CD4-positive, alpha-beta T cell (primary cell): ENCODE measurements around the gene GLTP. TPM values are rescaled to one million over a fixed set of nuclear protein-coding genes. Genes with fewer than 3 reads are reported as not detected.

Experiments used
- ATAC-seq: fragments of 200-7000 bp; cut with Tn5 transposase; one replicate; pipeline ENCODE4 v1.10.0; 2022; ENCODE audit warnings: mild to moderate bottlenecking; ENCODE audit not compliant: poor library complexity
- CTCF ChIA-PET: fragments of 350-600 bp; sonication (Branson Sonifier 250); formaldehyde crosslinking; loops from one replicate; lab custom pipeline; 2021; ENCODE audit warnings: antibody characterized with exemption, inconsistent platforms; lab: Charles Lee
- POLR2A ChIA-PET: fragments of 350-600 bp; sonication (Branson Sonifier 250); formaldehyde crosslinking; loops from one replicate; lab custom pipeline; 2021; ENCODE audit warnings: antibody characterized with exemption, inconsistent platforms; lab: Charles Lee
- DNase-seq, 14 experiments: peaks; one replicate each; pipeline ENCODE4 v3.0.0-alpha.2; 2013 to 2020; ENCODE audit warnings: mixed read lengths in 2 of 14
- H3K27ac ChIP-seq, 2 donors: one replicate each; pipeline versions ENCODE4 v1.5.1 to v1.7.0; 2013; ENCODE audit warnings: low read length in 2 of 2, low read depth in 1 of 2, mild to moderate bottlenecking in 1 of 2
- H3K27me3 ChIP-seq, 2 experiments: 1 replicate in 1 of 2; 2 replicates in 1 of 2; pipeline versions ENCODE4 v1.6.1 to v1.7.0; 2013; ENCODE audit warnings: low read length in 2 of 2, control low read depth in 1 of 2, mild to moderate bottlenecking in 1 of 2, moderate library complexity in 1 of 2; ENCODE audit not compliant: insufficient read depth in 2 of 2, control insufficient read depth in 1 of 2
- H3K36me3 ChIP-seq: one replicate; pipeline ENCODE4 v1.6.1; 2013; ENCODE audit warnings: low read length, control low read depth; ENCODE audit not compliant: insufficient read depth
- H3K4me1 ChIP-seq: one replicate; pipeline ENCODE4 v1.6.1; 2013; ENCODE audit warnings: low read length, control low read depth; ENCODE audit not compliant: insufficient read depth
- H3K4me3 ChIP-seq: one replicate; pipeline ENCODE4 v1.5.1; 2013; ENCODE audit warnings: mild to moderate bottlenecking, low read length, moderate library complexity
- H3K9me3 ChIP-seq, 2 experiments: 1 replicate in 1 of 2; 2 replicates in 1 of 2; pipeline versions ENCODE4 v1.6.1 to v1.7.0; 2013; ENCODE audit warnings: low read length in 2 of 2, mild to moderate bottlenecking in 2 of 2, control low read depth in 1 of 2, moderate library complexity in 1 of 2; ENCODE audit not compliant: control insufficient read depth in 1 of 2, insufficient read depth in 1 of 2
- H3K27ac Mint-ChIP-seq: one replicate; pipeline ENCODE4 v1.8.0; 2020; ENCODE audit warnings: mixed read lengths
- H3K27me3 Mint-ChIP-seq: one replicate; pipeline ENCODE4 v1.8.0; 2021; ENCODE audit warnings: mixed read lengths
- H3K36me3 Mint-ChIP-seq: one replicate; pipeline ENCODE4 v1.8.0; 2021; ENCODE audit warnings: low read depth, mixed read lengths
- H3K4me1 Mint-ChIP-seq: one replicate; pipeline ENCODE4 v1.8.0; 2021; ENCODE audit warnings: low read depth, mixed read lengths
- H3K4me3 Mint-ChIP-seq: one replicate; pipeline ENCODE4 v1.8.0; 2020; ENCODE audit warnings: mild to moderate bottlenecking, mixed read lengths
- H3K9me3 Mint-ChIP-seq: one replicate; pipeline ENCODE4 v1.8.0; 2020; ENCODE audit warnings: mixed read lengths
- CTCF ChIP-seq: fragments of 200-600 bp; IDR thresholded peaks from one replicate; pipeline ENCODE4 v1.8.0; 2022; ENCODE audit warnings: antibody characterized with exemption, mild to moderate bottlenecking
- intact Hi-C, 2 experiments: fragments of 100-400 bp; cut with DNase I in 1 of 2; cut with micrococcal nuclease in 1 of 2; formaldehyde crosslinking; loops; one replicate each; pipeline versions ENCODE4 v1.15.1 to v1.9.0; 2023 to 2025; cut with DNase I, micrococcal nuclease
- total RNA-seq, 174 experiments: library from RNA in 2 of 174; stranded (reverse) in 2 of 174; gene quantifications; one replicate each; pipeline ENCODE4 v1.2.3 and lab custom pipeline; 2021 to 2026

The GLTP gene
- total RNA-seq, 2 experiments from 2014 or later, result 24.8 to 25.2 TPM

GRCh38 chr12:109845824-109846205, 34.5 kb downstream of the GLTP start:
- POLR2A ChIA-PET, result no interaction called here
- Mint-ChIP-seq H3K9me3 (no peaks in the 10 kb centered on the region), H3K36me3 (peaks cover under 1% of the 10 kb centered on the region), H3K4me1 (no peaks in the 10 kb centered on the region), H3K4me3 (no peak overlapping the region), H3K27me3 (no peaks in the 10 kb centered on the region), H3K27ac (no peak overlapping the region)
- CTCF ChIA-PET, result interaction anchor here (0.5 to 1.7 kb wide), 18 partner anchors 8 to 252 kb away, joined by 3 to 20 read pairs (median 4); no protein-coding TSS in a partner anchor
- H3K27ac ChIP-seq, result no peak overlapping the region
- no peak for TF ChIP-seq CTCF
- intact Hi-C loops, result loop anchor here (1.0 to 5.0 kb wide), 3 partner anchors 41 to 327 kb away; no protein-coding TSS in a partner anchor
- no peaks in the 10 kb centered on the region for H3K36me3 ChIP-seq
- DNase-seq (no peak), ATAC-seq (no peak)
- peaks cover 8% of the 10 kb centered on the region for H3K4me1 ChIP-seq
- no peaks in the 10 kb centered on the region for H3K27me3 ChIP-seq
- no peak overlapping the region for H3K4me3 ChIP-seq
- no peaks in the 10 kb centered on the region for H3K9me3 ChIP-seq

GRCh38 chr12:109844983-109845823, 35.1 kb downstream of the GLTP start:
- Histone ChIP-seq H3K27ac (no peak overlapping the region), H3K27me3 (no peaks in the 10 kb centered on the region), H3K9me3 (no peaks in the 10 kb centered on the region), H3K4me1 (peaks cover 8% of the 10 kb centered on the region), H3K36me3 (no peaks in the 10 kb centered on the region), H3K4me3 (peak overlapping the region; percentile 28)
- H3K27me3 Mint-ChIP-seq, result no peaks in the 10 kb centered on the region
- ChIA-PET POLR2A (no interaction called here), CTCF (interaction anchor here (0.5 to 1.7 kb wide), 21 partner anchors 8 to 412 kb away, joined by 3 to 20 read pairs (median 4); no protein-coding TSS in a partner anchor)
- DNase-seq, result peak; percentile 70 to 93 (median 84)
- no peaks in the 10 kb centered on the region for H3K4me1 Mint-ChIP-seq
- peak; percentile 98 for ATAC-seq
- TF ChIP-seq CTCF, result peak; percentile 93
- no peaks in the 10 kb centered on the region for H3K9me3 Mint-ChIP-seq
- H3K36me3 Mint-ChIP-seq, result no peaks in the 10 kb centered on the region
- peak overlapping the region; percentile 48 for H3K4me3 Mint-ChIP-seq
- intact Hi-C loops, result loop anchor here (1.0 to 5.0 kb wide), 3 partner anchors 40 to 326 kb away; no protein-coding TSS in a partner anchor
- no peak overlapping the region for H3K27ac Mint-ChIP-seq

- Mint-ChIP-seq H3K9me3 (no peaks in the 10 kb centered on the region), H3K36me3 (no peaks in the 10 kb centered on the region), H3K4me1 (no peaks in the 10 kb centered on the region), H3K27me3 (no peaks in the 10 kb centered on the region), H3K27ac (no peak overlapping the region), H3K4me3 (no peak overlapping the region)
- ChIA-PET CTCF (interaction anchor here (1.7 kb wide), 1 partner anchor 24 kb away, joined by 6 read pairs; no protein-coding TSS in a partner anchor), POLR2A (interaction anchor here (0.7 kb wide), 1 partner anchor 44 kb away, joined by 4 read pairs; no protein-coding TSS in a partner anchor)
- no peak for TF ChIP-seq CTCF
- ATAC-seq (no peak), DNase-seq (no peak)
- Histone ChIP-seq H3K27me3 (no peaks in the 10 kb centered on the region), H3K4me3 (no peak overlapping the region), H3K9me3 (no peaks in the 10 kb centered on the region), H3K4me1 (peaks cover 8% of the 10 kb centered on the region), H3K36me3 (no peaks in the 10 kb centered on the region), H3K27ac (no peak overlapping the region)
- intact Hi-C loops, result loop anchor here in 1 of 2 experiments (2.0 kb wide), 1 partner anchor 325 kb away; no protein-coding TSS in a partner anchor
These were observed 36.2 kb downstream of the GLTP start for GRCh38 chr12:109844091-109844490.
